Urothelium cell line (cell line): ENCODE results near the gene LRRN1.
"Not testable (repeated sequence)": the region's sequence is repeated elsewhere in the genome, so short reads cannot be mapped to it uniquely, and the experiment has no call there.

ENCODE experiments used
- DNase-seq: peaks from one replicate; pipeline ENCODE4 v3.0.0; 2011; ENCODE audit warnings: low spot score, mixed read lengths
- FAIRE-seq: peaks from 2 replicates; lab custom pipeline; 2011; peaks lifted over from hg19 to GRCh38; lab: Jason Lieb, UNC

LRRN1 gene

DNA sequence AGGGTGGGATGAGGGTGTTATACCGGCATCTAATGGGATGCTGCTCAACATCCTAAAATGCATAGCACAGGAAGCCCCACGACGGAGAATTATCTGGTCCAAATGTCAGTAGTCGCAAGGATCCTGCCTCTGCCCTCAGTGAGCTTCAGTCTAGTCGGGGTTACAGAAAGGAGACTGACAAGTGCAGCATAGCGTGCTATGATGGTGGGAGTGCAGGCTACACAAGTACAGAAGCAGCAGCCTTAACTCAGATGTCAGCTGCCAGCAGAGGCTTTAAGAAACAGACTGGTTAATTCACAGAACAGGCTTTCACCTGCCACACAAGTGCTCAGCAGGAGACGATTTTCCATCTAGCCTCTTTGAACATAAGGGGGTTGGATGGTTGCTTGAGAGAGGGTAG, 6.9 kb downstream of the LRRN1 start:
- no peak for FAIRE-seq
- no peak for DNase-seq

DNA sequence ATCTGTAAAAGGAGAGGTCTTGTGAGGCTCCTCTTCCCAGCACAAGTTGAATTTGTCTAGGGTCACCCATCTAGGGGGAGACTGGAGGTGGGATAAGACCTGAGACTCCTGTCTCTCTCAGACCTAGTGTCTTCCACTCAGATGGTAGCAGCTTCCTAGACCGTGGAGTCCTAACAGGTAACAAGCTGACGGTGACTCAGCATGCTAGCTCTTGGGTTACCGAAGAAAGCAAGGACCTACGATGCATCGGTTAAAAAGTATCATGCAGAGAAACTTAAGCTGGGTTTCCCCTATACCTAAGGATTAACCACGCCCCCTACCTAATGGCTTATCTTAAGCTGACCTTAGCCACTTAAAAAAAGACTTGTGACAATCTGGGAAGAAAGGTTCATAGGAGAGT, 7.6 kb downstream of the LRRN1 start:
- DNase-seq (no peak), FAIRE-seq (no peak)

DNA sequence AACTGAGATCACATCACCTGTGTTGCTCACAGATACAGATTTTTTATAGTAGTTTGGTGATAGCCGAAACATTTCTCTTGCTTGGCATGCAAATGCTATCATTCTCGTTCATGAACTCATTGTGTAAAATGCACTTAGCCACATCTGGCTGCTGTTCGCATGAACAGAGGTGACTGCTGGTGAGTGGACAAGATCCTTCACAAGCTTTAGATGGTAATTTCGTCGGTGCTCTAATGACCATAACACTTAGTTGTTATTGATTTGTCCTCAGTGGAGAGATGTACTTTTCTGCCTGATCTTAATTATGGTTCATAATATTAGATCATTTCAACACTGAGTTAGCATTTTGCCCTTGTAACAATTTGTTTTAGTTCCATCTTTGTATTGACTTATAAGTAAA, 13.8 kb downstream of the LRRN1 start:
- no peak for FAIRE-seq
- no peak for DNase-seq

DNA sequence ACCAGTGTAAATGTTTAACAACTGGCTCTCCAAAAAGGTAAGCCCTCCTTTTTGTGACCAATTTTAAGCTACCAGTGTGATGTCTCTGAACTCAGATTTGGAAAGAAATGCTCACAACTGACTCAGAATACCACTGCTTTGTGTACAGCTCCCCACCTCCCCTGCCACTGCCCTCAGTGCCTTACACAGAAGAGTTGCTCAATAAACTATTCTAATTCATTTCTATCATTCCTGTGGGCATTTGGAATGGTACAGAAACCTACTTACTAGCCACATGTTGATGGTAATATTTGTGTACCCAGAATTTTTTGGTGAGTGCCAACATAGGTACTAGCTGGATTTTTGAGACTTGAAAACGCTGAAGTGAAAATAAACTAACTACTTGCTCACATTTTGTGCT, 16.0 kb downstream of the LRRN1 start:
- FAIRE-seq = no peak
- DNase-seq = no peak

DNA sequence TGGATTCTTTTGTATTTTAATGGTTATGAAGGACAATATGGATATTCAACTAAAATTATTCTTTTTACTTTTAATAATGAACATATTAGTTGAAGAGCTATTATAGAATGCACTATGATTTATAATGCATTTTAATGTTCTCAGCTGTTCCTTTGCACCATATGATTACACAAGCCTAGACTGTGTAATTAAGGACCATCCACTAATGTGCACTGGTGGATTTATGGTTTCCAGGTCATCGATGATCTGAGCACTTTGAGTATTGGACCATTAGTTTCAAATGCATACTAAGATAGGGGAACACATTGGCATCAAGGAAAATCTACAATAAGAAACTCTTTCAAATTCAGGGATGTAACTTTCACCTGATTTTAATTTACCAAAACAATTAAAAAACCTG, 16.8 kb downstream of the LRRN1 start:
- FAIRE-seq = no peak
- no peak for DNase-seq

DNA sequence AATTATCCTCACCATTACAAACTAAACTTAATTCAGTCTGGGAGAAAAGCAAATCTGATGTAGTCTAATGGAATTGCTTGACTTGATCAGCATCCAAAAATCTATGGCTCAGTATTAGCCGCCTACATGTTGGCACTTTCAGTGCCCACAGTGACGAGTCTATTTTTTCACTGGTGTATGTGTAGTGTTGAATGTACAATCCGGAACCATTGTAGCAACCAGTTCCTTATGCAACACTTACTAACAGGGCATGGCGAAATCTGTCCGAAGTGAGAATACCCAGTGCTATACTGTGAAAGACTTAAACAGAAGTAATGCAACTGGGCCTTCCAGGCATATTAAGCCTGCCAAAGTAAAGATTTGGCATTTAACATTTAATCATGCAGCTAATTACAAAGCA, 18.6 kb downstream of the LRRN1 start:
- peak; percentile 70 for FAIRE-seq
- DNase-seq = no peak

DNA sequence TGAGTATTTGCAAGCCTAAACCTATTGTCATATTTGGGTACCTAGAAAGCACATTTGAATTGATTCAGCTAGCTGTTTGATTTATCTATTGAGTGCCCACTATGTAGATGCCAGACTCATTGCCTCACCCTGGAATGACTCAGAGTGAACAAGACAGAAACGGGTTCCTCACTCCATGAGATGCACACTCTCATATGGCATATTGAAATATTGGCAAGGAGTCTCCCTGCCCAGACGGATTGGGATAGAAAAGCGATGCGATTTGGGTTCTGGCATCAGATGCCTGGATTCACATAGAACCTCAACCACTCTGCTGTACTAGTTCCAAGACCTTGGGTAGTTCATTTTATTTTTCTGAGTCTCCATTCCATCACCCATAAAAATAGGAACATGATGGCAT, 22.5 kb downstream of the LRRN1 start:
- no peak for DNase-seq
- FAIRE-seq = no peak

DNA sequence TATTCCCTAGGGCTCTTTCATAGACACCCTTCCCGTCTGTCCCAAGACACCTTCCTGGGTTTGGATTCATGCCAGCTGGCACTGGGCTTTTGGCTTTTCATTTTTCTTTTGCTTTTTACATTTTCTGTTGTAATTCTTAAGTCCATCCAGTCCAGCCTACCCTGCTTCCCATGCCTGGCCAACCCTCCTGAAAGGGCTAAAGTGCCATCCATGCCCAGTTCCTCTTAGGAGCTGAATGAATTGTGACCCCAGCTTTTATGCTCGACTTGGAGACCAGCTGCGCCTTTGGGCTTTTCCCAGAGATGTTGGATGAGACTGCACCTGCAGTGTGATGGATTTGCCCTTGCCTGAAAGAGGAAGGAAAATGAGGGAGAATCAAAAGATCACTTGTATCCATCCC, 25.8 kb downstream of the LRRN1 start:
- no peak for FAIRE-seq
- no peak for DNase-seq

DNA sequence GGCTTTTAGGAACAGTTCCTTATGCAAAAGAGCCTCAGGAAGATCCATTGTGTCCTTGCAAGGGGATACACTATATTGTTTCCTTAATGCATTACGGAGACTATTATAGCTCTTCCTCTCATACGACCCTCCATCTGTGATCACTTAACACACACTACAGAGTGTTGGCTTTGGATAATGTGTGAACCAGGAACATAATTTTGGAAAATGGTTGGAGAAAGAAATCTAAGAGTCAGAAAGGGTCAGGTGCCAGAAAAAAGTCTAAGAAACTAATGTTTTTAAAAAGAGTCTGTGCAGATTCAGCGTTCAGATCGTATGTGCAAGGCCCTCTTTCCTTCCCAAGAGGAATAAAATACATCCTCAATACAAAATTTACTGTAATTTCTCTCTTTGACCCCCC, 27.3 kb downstream of the LRRN1 start:
- FAIRE-seq = no peak
- DNase-seq = no peak

DNA sequence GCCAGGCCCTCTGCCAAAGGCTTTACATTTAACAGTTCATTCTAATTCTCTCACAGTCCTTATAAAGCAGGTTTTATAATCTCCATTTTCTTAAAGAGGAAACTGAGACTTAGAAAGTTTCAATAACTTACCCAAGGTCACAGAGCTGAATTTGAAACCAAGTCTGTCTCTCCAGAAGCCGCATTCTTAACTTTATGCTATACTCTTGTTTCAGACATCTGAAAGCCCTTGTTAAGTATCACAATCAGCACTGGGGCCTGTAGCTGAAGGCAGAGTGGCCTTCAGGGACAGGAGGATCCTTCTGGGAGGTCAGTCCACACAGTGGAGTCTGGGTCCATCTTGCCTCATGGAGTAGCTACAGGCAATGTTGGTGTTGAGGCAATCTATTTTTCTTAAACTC, 27.9 kb downstream of the LRRN1 start:
- no peak for FAIRE-seq
- DNase-seq = no peak

DNA sequence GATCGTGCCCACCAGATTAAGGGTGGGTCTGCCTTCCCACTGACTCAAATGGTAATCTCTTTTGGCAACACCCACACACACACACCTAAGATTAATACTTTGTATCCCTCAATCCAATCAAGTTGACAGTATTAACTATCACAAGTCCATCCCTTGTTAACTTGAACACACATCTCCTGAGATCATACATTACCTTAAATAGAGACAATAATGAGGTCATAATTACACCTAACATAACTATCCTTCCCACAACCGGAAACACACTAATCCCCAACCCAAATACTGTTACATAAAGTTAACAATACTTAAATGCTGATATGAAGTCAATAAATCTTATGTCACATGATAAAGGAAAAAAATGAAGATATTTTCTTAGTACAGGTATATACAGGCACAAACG, 29.2 kb downstream of the LRRN1 start:
- not testable (repeated sequence) for FAIRE-seq, DNase-seq

DNA sequence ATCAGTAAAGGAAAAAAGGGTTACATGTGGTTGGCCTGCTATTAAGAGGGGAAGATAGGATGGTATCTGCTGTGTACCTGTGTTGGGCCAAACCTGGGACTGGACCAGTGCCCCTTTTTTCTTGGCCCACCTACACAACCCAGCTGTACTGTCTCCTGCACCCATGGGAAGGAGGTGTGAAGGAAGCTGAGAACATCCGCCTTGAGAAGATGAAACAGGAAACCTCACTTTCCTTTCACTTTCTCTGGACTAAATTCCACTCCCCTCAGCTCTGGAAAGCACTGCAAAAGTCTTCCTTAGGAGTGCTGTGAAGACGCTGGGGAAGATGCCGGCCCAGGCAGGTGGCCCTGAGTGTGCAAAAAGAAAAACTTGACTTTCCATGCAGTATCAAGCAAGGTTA, 37.6 kb downstream of the LRRN1 start:
- FAIRE-seq = no peak
- DNase-seq = no peak

DNA sequence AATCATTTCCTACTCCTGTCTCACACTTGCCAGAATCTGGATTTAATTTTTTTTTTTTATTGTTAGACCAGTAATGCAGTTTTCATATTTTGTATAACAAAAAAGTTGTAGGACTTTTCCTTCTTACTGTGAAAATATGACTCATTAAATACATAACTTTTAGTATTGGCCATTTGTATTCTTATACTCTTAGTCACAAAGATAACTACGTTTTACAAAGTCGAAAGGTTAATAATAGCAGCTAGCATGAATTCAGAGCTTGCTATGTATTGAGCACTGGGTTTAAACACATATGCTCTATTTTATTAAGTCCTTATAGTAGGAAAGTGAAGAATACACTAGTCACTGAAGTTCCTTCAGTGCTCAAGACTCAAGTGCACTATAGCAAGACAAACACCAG, 43.1 kb downstream of the LRRN1 start:
- no peak for FAIRE-seq

DNA sequence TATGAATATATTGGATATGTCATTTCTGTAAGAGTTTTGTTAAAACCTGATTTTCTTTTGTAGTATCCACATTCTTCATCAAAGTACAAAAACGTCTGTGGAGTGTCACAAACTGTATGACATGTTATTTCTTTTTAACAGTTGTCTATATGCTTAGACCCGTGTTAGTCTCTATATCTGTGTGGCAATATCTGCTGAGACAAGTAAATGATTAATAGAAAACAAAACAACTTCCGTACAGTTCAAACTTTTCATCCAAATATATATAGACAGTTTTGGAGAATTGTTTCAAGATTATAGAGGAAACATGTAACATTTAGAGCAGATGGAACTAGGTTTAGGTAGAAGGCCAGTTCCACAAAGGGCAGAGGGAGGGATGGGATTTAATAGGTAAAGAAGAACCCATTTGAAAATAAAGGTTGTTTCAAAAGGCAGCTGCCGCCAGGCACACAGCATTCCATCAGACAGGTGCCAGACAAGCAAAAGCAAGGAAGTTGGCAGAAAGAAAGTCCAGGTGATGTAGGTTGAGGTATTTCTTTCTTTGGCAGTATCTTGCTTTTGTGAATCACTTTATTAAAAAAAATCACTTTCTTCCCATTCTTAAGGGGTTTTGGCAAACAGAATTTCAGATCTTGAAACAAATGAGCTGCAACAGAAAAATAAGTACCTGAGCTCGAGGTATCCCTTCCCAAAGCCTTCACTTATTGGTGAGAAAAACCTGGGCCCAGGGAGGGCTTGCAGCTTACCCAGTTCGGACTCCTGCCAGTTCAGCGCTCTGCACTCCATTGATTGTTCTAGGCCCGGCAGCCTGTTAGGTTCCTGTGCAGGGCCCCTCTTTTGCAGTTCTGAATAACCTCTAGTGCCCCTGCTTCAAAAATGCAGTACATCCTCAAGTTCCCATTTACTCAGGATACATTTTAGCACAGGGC, 49.0 kb downstream of the LRRN1 start:
- no peak for FAIRE-seq

More for the DNA sequence above, 43.1 kb downstream of the LRRN1 start:
- DNase-seq = no peak

DNA sequence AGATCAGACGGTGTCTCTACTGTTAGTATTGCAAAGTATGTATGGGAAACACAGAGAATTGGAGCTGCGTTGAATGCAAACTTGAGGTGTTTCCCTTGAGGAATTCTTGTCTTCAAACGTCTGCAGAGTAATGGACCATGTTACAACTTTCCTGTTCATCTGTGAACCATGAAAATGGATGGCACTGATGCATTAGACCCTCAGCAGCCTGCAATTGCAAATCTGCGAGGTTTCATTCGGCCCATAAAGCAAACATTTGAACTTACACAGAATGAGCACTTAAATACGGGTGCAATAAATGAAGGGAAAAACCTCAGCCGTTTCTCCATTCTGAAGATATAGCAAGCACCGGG, 49.7 kb downstream of the LRRN1 start:
- no peak for FAIRE-seq
- DNase-seq = no peak

More for the DNA sequence above, 49.0 kb downstream of the LRRN1 start:
- DNase-seq = no peak

DNA sequence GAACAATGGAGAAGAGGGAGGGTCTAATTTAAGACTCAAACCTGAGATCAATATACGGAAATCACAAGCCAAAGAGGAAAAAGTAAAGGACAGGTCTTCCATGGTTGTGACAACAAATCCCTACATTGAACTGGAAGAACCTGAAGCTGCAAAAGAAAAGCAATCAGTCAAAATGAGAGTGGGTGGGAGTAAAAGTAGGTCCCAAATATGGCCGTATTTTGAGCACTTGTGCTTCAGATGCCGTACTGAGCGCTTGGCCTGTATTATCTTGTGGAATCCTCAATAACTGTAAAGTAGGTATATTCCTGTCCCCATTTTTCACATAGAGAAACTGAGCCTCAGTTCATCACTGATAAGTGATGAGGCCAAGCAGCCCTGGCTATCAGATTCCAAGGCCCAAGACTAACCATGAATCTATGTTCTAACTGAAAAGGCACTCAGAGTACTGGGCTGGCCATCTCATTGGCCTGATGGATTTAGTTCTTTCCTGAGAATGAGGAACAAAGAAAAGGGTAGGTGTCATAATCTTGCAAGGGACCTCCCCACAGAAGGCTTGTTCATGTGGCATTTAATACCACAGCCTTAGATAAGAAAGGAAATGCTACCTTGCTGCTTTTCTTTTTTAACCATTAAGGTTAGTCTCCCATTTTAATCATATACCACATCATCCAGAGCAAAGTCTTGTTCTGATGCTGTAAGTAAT, 52.5 kb downstream of the LRRN1 start:
- DNase-seq (no peak), FAIRE-seq (no peak)

DNA sequence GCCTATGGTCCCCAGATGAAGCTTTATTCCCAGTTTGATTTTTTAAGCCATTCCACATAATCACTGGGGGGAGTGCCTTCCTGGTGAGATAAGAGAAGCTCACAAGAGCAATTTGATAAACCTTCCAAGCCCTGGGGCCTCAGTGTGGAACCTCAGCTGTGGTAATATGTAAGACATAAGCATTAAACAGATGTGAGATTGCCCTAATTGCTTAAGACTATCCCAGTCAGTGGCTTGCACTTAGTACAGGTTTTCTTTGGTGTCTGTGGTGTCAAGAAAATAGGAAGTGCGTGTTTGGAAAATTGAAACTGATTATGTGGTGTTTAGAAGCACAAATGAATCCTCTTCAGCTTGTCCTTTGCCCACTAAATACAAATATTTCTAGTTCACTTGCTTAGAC, 54.3 kb downstream of the LRRN1 start:
- DNase-seq (no peak), FAIRE-seq (no peak)

DNA sequence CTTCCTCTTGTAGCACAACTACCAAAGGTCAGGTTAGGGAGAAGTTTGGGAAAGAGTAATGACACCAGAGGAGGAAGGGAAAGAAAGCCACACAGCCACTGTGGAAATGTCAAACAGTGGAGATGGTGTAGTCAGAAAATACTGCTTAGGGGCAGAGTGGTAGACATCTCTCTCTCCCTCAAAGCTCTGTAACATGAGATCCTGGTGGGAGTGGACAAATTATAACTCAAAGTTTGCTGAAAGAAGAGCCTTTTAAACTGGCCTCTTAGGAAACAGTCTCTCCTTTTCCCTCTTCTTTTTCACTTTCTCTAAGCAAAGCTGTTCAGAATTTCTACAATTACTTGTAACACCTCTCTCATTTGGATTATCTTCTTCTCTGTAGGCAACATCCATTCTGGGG, 55.8 kb downstream of the LRRN1 start:
- DNase-seq = no peak
- FAIRE-seq = no peak

DNA sequence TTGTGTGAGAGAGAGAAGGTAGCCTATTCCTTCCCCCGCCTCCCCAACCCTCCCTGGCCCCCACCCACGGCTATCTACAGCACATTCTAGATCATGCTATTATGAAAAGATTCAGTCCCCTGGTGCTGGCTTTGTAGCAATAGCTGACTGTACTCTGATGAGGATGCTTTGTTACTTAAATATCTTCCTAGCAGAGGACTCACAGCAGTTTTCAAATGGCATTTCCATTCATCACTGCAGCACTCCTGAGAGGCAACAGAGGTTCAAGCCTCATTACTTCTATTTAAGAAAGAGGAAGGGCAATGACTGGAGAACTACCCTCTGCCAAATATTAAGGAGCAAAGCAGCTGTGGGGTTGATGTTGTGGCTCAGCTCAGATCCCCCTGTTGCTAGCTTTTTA, 61.0 kb downstream of the LRRN1 start:
- no peak for DNase-seq
- no peak for FAIRE-seq

DNA sequence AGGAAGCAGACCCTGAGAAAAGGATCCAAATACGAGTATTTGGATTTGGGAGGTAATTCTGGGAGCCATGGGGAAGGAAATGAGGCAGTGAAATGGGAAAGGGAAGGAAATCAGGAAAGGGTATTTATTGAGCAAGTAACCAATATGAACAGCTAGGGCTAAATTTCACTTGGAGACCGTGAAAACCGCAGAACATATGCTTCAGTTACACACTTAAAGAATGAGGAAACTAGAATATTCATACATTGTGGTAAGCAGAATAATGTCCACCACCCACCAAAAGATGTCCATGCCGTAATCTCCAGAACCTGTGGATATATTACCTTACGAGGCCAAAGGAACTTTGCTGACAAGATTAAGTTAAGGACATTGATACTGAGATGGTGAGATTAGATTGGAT, 63.3 kb downstream of the LRRN1 start:
- FAIRE-seq = no peak
- no peak for DNase-seq

DNA sequence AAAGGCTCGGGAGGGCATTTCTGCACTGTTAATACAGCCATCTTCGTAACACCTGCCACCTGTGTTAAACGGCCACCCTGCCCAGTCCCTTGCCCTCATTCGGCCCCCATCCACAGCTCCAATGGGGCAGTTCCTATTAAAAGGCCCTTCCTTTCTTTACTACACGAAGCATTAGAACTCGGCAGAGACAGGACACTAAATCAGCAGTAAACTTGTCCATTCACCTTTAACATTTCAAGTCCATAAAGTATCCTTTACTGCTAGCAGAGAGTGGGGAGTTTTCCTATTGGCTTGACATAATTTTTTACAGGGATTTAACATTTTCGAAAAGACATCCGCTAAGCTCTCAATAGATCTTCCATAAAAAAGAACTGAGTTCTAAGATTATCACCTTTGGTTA, 76.3 kb downstream of the LRRN1 start:
- DNase-seq (no peak), FAIRE-seq (no peak)

DNA sequence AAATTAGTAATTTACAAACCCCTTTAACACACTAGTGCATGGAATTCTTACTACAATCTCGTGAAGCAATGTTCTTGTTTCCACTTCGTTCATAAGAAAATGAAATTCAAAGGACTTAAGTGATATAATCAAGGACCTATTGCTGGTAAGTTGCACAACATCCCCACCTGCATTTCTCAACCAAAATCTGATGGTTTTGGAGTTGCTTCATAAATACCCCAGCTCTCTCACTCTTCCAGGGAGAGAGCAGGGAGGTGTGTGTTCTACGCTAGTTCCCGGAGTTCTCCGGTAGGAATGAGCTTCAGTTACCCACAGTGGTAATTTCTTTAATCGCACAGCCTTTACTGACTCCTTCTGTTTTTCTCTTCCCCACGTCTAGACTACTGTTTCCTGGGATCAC, 81.8 kb downstream of the LRRN1 start:
- DNase-seq (no peak), FAIRE-seq (no peak)
